NCI-H345 treated with DMSO at 0.1 percent for 48 hours (cell line): Measurements from ENCODE around the gene UGT2B11.
"Not testable (repeated sequence)": the region's sequence is repeated elsewhere in the genome, so short reads cannot be mapped to it uniquely, and the experiment has no call there.

Experiments used
- DNase-seq: peaks from one replicate; lab custom pipeline; 2025; ENCODE audit not compliant: unreplicated experiment; lab: John Stamatoyannopoulos, UW

UGT2B11 gene

DNA sequence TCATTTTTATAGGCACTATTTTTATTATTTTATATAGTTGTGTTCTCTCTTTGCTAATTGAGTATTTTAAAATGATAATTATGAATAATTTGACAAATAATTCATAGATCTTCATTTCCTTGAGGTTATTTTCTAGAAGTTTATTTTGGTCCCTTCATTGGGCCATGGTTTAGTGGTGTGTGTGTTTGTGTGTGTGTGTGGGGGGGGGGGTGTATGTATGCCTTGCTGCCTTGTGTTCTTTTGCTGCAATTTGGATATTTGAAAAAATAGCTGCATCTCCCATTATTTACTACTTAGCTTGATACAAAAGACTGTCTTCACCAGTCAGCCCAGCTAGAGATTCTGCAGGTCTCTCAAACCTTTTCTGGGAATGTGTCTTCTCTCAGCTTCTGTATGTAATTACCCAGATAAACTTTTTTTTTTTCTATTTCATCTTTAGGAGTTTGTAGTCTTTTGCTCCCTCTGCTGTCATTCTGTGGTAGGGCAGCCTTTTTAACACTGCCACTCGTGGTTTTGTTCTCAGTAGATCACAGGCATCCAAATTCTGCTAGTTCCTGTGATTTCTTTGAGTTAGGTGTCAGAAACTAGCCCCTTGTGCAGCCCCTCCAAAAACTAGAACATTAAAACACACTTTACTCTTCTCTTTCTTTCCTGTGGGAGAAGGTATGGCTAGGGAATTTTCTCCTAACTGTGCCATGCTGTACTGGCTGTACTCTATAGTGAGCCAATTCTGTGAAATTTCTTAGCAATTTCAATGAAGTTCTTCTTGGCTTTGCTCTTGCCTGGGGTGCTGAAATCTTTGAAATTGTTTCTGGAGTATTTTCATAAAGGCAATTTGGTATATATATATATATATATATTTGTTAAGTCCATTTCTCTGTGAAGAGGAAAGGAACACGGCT, 44.1 kb downstream of the UGT2B11 start:
- DNase-seq = peak; percentile 19

DNA sequence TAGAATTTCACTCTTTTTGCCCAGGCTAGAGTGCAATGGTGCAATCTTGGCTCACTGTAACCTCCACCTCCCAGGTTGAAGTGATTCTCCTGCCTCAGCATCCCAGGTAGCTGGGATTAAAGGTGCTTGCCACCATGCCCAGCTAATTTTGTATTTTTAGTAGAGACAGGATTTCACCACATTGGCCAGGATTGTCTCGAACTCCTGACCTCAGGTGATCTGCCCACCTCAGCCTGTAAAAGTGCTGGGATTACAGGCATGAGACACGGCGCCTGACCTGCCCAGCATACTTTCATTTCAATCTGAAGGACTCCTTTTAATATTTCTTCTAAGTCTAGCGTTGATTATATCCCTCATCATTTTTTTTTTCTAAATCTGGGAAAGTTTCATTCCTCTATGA, 45.4 kb downstream of the UGT2B11 start:
- DNase-seq = not testable (repeated sequence)

DNA sequence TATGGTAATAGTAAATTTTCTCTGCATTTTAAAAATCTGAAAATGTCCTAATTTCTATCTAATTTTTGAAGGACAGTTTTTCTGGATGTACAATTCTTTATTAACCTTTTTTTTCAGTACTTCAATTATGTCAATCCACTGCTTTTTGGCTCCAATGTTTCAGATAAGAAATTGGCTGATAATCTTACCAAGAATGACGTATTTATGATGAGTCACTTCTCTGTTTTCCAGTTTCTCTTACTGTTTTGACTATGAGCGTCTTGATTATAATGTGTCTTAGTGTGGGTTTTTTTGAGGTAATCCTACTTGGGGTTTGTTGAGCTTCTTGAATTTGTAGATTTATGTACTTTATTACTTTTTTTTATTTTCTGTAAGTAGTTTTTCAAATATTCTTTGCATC, 47.2 kb downstream of the UGT2B11 start:
- DNase-seq = no peak

DNA sequence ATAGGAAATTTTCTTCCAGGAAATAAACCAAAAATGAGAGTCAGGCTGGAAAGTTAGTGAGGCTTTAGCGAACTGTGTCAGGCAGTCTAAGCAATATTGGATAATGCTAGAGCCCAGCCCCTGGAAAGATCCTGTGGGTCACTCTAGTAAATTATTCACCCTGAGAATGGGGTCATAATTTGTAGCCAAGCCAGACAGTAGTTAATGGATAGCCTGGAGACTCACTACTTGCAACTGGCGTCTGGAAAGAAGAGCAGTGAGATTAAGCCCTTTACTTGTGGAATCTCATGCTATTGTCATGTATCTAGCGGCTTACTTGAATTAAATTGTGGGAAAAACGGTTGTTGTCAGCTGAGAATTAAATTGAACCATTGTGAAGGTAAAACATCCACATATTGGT, 48.2 kb downstream of the UGT2B11 start:
- not testable (repeated sequence) for DNase-seq

DNA sequence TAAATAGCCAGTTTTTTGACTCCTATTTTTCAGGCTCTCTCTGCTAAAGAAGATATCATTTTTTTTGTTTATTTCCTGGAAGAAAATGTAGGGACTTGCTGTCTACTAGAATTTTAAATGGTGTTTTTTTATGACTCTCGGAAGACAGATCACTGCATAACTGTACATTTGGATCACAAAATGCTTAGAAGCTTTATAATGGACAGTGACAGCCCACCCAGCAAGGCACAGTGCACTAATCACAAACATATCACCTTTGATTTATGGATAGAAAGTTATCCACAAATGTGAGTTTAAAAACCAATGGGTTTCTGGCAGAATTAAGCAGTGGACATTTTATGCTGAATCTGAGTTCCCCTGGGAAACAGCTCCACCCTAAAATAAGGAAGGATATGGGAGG, 48.8 kb downstream of the UGT2B11 start:
- not testable (repeated sequence) for DNase-seq

DNA sequence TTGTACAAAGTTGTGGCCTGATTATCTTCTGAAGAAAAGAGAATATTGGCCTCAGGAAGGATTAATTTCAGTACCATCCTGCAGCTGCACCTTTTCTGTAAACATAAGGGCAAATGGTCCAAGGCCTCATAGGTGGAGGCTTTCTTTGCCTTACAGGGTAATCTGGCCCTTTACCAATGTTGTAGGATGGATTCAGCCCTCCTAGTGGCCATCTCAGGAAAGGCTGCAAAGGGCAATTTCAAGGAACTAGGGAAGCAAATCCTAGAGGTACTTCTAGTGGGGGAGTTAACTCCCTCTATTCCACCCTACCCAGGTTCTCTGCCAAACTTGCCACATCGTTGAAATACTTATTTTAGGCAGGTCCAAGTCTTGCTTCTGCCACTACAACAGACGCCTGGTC, 57.6 kb downstream of the UGT2B11 start:
- DNase-seq = no peak

DNA sequence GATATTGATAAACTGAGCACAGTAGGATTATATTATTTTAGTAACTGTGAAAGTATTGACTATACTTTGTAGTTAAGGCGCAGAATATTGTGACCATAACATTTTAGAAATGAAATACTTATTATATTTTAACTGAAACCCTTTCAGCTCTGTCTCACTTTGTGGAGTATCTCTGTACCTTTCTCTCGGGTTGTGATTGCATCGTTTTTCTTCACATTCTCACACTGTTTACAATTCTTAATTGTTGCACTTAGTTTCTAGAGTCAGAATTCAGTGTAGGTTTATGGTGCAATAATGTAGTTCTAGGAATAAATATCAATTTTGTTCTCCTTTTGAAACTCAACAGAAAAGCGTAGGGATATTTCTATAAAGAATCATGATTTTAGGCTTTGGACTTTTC, 60.5 kb downstream of the UGT2B11 start:
- no peak for DNase-seq
